HG02840 (cell line): ENCODE results near the gene C1orf105.
"Not testable (repeated sequence)": the region's sequence is repeated elsewhere in the genome, so short reads cannot be mapped to it uniquely, and the experiment has no call there.

Experiments used
- ATAC-seq: cut with Tn5 transposase; IDR thresholded peaks from one replicate; pipeline ENCODE4 v1.9.1; 2021; ENCODE audit warnings: mild to moderate bottlenecking, moderate library complexity, moderate number of reproducible peaks; ENCODE audit not compliant: unreplicated experiment, low FRiP score

Gene C1orf105

DNA sequence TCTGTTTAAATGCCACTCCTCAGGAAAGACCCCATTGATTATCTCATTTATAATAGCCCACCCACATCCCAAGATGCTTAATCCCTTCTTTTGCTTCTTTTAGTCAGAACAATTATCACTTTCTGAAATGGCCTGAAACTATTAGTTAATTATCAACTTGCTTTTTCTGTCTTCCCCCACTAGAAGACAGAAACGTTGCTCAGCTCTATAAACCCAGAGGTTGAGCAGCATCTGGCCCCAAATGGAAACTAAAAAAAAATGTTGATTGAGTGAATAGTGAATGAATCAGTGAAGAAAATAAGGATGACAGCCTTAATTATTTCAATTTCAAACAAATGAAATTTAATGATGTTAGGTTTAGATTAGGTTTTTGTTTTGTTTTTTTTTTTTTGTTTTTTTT, 61.6 kb downstream of the C1orf105 start:
- ATAC-seq, result no peak

DNA sequence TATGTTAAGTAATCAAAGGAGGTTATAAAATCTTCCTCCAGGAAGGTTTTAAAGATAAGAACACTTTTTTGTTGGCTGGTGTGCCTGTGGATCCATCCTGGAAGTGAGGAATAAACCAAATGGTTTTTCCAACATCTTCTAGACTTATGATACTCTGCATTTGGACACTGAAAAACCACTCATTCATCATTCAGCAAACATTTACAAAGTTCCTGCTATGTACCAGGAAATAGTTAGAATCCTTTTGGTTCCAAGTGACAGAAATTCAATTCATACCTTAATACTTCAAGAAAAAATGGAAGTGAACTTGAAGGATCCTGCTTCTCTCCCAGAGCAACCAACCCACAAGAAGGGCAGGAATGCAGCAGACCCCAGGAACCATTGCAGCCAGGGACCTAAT, 63.0 kb downstream of the C1orf105 start:
- ATAC-seq, result no peak

DNA sequence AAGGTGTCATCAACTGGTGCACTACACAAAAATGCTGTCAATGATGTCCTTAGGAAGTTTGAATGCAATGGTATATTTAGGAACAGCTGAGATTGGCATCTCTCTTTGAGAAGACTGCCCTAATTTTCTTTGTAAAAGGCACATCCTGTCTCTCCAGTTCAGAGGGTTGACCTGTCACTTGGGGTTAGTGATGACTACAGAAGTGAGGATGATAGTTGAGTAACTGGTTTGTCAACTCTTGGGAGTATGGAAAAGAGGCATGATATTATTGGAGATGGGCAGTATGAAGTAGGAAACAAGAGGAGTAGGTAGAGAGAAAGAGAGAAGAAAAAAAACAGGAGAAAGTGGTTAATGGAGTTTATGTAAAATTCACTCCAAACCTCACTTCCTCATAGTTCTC, 63.8 kb downstream of the C1orf105 start:
- no peak for ATAC-seq

DNA sequence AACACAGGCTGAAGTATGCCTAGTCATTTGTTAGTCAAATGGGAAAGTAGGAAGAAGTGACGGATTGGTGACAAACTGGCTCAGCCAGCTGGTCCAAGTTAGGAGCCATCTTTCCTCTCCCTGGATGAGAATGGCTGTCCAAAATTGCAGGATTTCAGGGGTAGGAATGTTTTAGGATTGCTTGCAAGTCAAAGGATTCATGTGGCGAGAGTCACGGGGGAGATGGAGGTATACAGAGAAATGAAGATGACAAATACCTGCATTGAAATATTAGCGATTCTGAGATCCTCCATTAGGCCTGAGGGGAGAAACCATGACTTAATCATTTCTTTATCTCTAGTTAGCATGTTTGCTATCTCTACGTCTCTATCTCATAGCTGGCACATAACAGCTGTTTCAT, 65.1 kb downstream of the C1orf105 start:
- ATAC-seq, result no peak

DNA sequence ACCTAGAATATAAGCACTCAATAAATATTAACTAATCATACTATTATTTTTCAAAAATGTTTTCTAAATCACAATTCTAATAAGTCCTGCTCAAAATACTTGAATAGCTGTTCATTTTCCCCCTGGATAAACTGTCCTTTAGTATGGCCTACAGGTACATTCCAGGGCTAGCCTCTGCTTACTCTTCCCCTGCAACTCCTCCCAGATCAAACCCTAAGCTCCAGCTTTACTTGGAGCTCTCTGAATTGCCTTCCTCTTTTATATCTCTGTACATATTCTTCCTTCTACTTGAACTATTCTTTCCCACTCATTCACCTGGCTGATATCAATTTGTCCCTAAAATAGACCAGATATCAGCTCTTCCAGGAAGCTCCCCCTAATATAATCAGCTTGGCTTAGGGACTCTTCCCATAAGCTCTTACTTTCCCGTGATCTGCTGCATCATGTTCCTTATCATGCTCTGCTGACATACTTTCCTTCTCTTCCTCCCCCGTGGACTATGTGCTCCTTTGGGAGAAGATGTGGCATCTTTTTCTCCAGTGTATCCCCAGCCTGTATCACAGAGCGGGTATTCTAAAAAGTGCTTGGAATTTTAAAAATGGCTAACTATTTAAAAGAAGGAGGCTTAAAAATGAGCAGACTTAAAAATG, 66.4 kb downstream of the C1orf105 start:
- no peak for ATAC-seq

DNA sequence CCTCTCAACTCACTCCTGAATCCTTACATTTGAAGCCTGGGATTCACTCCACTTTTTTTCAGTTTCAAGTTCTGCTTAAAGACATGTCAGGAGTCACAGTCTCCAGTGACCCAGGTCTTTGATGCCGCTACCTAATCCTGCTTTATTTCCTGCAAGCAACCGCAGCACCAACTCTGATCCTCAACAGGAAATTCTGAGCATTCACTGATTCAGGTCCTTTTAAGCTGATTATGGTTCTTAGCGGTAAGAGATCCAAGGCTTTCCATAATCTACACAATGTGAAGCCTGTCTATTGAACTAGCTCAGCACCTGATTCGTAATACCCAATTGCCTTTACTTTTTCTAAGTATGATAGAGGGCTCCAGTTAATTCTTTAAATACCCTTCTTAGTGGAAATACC, 67.1 kb downstream of the C1orf105 start:
- no peak for ATAC-seq

DNA sequence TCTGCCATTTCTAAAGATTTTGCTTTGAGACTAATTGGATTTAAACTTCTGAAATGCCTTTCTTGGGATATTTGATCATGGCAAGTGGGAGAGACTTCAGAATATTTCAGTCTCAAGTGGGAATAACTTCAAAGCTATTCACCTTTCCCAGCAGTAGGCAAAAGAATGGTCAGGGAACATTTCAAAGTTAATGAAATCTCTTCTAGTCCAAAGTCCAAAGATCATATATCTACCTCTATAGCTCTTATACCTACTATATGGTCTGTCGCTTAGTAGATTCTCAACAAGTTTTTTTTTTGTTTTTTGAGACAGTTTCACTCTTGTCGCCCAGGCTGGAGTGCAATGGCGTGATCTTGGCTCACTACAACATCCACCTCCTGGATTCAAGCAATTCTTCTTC, 67.9 kb downstream of the C1orf105 start:
- no peak for ATAC-seq

DNA sequence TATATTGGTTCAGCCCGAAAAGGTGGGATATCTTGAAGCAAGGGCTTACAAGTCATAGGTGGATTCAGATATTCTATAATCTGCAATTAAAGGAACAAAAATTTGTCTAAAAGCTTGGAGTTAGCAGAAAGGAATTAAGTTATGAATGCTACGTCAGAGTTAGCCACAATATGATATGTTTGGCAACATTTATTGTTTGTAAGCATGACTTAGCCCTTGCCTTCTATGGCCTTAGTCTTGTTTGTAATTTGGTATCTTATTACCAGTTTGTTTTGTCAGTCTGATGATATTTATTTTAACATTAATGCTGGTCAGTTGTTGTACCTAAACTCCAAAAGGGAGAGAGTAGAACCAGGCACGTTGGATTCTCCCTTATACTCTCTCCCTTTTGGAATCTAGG, 69.4 kb downstream of the C1orf105 start:
- no peak for ATAC-seq

DNA sequence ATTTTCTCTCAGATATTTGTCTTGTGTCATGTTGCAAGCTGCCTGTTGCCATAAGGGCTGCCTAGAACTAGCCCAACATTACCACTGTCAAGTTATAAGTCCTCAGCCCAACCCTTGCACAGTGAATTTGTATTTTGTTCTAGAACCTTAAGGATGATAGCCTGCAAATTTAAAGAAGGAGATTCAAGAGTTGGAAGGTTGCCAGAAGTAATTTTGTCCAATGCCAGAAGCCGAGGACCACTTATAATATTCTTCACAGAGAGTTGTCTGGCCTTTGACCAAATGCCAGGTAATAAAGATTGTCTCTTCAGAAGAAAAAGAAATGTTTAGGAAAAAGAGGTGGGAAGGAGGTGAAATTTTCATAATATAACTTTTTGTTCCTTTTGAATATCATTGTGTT, 71.9 kb downstream of the C1orf105 start:
- ATAC-seq, result no peak

DNA sequence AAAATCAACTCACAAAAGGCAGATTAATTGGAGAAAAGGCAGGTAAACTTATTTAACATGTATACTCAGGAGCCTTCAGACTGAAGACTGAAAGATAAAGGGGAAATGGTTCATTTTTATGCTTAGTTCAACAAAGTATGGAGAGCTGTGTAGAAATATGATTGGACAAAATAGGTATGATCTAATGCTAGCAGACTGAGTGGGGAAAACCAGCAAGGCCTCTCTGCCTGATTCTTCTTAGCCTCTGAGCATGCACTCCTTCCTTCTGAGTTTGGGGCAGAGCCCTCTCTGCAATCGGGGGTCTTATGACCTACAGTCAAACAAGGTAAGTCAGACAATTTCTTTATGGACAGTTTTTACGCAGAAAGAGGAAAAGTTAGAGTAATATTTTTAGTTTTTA, 73.7 kb downstream of the C1orf105 start:
- no peak for ATAC-seq

DNA sequence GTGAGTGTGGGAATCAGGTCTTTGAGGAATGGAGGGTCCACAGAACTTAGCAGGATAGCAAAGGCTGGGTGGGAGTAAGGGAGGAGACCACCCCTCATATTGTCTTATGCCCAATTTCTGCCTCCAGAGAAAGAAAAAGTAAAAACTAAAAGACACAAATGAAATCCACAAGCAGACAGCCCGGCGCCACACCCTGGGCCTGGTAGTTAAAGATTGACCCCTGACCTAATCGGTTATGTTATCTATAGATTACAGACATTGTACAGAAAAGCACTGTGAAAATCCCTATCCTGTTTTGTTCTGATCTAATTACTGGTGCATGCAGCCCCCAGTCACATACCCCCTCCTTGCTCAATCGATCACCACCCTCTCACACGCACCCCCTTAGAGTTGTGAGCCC, 75.6 kb downstream of the C1orf105 start:
- not testable (repeated sequence) for ATAC-seq

DNA sequence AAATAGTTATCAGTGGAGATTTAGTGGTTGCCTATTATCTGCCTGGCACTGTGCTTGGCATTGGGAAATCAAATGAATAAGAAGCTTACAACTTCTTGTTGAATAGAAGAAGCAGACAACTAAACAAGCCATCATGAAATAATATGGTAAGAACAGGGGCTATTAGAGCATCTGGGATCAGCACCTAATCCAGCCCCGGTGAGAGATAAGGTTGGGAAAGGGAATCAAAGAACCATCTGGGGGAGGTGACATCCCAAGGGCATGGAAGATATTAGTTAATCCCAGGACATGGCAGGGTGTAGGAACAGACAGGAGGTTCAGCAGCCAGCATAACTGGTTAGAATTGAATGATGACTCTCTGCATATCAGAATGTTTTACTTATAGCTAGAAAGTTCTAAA, 76.2 kb downstream of the C1orf105 start:
- no peak for ATAC-seq

DNA sequence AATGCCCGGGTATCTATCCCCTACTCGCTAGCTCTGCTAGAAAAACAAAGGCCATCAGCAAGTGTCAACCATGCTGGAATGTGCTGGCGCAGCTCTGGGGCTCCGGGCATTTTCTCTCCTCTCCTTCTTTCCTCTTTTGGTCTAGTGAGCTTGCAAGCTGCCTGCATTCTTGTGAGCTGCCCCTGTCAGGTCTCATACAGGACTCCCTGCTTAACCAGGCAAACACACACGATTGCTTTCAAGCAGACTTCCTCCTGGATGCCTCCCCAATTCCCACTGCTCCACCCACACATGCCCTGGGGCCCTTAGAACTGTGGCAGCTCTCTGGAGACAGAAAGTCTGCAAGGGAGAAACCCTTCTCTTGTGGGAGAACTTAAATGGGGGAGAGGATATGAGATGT, 76.7 kb downstream of the C1orf105 start:
- no peak for ATAC-seq

DNA sequence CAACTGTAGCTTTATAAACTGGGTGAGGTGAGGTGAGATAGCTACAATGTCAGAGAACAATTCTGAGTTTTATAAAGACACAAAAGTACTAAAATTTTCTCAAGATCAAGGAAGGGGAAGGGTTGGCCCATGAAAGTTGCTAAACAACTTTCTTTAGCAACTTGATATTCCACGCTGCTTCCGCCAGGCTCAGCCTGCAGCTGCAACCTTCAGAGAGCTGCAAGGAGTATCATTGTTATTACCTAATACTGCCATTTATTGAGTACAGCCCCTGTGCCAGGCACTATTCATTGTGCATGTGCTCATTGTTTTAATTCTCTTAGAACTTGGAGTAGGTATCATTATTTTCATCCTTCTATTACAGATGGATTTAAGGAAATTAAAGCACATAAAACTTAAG, 78.4 kb downstream of the C1orf105 start:
- ATAC-seq, result no peak

DNA sequence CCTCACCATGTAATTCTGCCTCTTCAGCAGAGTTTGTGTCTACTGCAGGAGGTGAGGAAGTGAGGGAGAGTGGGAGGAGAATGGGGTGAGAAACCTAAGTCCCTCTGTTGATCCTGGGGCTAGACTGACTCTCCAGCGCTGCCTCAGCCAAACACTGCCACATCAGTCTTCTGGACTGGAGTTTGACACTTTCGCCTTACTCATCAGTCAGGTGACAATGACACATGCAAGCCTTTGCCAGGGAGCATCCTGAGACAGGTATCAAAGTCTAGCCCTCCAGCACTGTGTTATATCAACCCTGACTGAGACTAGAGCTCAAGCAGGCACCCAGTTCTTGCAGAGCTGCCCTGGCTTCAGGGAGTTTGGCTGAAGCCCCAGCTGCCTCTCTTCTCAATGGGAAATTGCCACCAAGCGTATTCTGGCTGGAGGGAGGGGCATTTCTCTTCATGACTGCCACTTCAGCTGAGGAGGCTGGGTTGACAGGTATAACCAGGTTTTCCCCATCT, 79.2 kb downstream of the C1orf105 start:
- ATAC-seq, result no peak

DNA sequence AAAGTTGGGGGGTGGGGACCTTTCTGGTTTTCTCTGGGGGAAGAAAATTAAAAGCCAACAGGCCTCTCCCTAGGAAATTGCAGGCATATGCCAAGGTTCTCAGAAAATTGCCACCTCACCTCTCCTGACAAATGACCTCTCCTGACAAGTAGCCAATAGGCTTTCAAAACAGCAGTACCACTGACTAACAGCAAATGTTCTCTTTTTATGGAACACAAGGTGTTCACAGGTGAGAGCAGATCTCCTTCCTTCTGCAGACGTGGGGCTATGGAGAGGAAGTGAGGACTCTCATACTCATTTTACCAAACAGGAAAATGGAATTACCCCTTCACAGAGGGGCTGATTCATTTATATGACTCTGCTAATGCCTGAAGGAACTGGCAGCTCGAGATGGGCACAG, 79.7 kb downstream of the C1orf105 start:
- ATAC-seq, result no peak

DNA sequence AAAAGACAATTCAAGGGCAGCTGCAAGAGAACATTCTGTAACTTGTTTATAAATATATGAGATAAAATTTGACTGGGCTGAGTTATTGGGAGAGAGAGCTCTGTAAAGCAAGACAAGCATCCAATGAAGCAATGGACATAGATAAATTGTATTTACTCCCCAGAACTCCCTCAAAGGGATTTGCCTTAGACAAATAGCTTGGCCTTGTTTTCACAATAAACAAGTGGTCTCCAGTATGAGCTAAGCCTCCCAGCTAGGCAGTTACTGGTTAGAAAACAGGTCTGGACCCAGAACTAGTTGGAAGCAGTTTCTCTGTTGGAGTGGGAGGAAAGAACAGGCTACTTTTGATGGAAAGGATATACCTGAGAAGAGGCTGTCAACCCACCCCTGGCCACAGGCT, 87.3 kb downstream of the C1orf105 start:
- no peak for ATAC-seq

DNA sequence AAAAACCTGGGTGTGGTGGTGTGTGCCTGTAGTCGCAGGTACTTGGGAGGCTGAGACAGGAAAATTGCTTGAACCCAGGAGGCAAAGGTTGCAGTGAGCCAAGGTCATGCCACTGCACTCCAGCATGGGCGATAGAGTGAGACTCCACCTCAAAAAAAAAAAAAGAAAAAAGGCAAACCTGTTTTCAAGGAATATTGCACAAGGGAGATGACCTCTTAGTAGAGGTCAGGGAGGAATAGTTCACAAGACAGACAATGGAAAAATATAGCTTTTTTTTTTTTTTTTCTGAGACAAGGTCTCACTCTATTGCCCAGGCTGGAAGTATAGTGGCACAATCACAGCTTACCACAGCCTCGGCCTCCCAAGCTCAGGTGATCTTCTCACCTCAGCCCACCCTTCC, 90.0 kb downstream of the C1orf105 start:
- ATAC-seq, result no peak

DNA sequence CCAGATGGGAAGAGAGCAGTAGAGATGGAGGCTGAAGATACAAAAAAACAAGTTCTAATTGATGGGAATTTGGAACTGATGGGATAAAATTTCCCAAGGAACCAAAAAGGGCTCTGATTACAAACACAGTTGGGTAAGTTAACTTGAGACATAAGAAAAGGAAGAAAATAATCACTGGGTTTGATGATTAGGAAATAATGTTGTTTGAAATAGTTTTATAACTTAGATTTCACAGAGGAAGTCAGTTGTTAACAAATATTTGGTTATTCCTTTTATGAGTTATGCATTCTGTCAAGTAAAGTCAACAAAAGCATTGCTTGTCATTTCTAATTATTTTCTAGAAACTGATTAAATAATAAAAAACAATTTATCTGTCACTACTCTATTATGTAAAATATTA, 92.1 kb downstream of the C1orf105 start:
- no peak for ATAC-seq

DNA sequence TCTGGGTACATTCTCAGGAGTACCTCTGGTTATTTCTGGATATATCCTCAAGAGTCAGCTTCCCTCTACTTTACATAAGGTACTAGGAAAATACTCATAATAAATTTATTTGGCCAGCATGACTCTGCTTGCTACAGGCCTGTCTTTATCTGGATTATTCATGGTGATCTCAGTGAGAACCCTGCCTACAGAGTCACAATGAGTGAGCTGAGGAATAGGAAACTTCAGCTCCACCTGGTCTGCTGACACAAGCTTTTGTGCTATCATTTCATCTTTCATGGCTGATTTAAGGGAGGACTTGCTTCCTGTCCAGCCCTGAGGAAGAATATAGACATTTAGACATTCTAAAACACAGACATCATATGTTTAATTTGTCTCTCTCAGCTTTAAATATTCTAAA, 93.0 kb downstream of the C1orf105 start:
- ATAC-seq, result no peak

DNA sequence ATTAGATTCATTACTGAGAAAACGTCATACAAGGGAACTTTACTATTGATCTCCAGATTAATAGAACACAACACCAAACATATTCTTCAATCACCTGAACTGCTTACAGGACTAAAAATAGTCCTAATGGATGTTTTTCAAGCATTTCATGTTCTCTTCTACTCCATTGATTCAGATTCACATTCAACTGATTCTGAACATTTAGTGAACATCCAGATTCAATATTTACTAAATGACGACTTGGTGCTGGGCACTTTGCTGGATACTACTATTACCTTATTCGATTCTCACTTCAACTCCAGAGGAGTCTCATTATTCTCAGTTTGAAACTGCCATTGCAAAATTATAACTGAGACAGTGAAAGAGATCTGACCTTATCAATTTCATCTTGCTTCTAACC, 93.6 kb downstream of the C1orf105 start:
- ATAC-seq, result no peak

DNA sequence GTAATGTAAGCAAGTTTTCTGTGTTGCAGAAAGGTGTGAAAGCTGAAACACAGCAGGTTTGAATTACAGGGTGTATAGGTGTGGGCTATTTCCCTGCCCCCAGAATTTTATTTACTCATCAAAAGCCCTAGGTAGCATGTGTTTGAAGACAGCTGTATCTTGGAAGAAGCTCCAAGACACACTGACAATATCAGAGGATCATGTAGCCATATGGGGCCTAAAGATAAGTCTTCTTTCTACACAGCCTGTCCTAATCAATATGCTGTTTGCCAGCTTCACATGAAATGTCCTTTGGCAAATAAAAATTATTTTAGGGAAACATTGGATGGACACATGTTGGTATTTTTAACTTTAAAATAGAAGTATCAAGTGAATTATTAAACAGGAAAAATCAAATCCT, 95.0 kb downstream of the C1orf105 start:
- ATAC-seq, result no peak

DNA sequence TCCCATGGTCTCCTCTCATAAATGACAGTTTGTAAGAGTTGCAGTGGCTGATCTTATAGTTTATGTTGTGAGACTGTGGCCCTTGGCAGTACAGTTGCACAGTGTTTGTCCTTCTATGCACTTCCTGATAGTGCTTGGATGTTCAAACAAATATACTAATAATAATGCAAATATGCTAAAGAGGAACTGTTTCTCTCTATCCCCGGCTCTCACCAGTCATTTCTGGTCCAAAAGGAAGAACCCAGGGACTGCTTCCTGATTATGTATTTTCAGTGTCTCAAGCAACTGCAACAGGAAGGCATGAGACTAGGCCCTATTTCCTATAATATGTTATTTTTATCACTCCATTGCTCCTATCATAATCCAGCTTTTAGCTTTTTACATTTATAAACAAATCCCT, 95.4 kb downstream of the C1orf105 start:
- ATAC-seq, result no peak
